HEK293 (cell line): ENCODE results near the gene DCST2.

Experiments used
- KLF1 ChIP-seq: fragments of 450-650 bp; formaldehyde crosslinking; IDR thresholded peaks from 2 replicates; pipeline ENCODE4 v1.5.1; 2016; ENCODE audit warnings: missing biosample characterization, missing genetic modification characterization
- KLF10 ChIP-seq: fragments of 450-650 bp; IDR thresholded peaks from 2 replicates; pipeline ENCODE4 v1.5.1; 2018; ENCODE audit warnings: missing biosample characterization, mild to moderate bottlenecking, missing genetic modification characterization
- MEIS1 ChIP-seq: sonication (generic); formaldehyde crosslinking; IDR thresholded peaks from 2 replicates; pipeline ENCODE4 v1.8.1; 2022; ENCODE audit warnings: missing genetic modification reagents, mild to moderate bottlenecking, borderline replicate concordance
- ZBTB20 ChIP-seq: fragments of 450-650 bp; formaldehyde crosslinking; IDR thresholded peaks from 2 replicates; pipeline ENCODE4 v1.5.1; 2016; ENCODE audit warnings: missing biosample characterization, missing genetic modification characterization
- ZNF138 ChIP-seq: fragments of 450-650 bp; formaldehyde crosslinking; IDR thresholded peaks from 2 replicates; pipeline ENCODE4 v1.5.1; 2016; ENCODE audit warnings: missing biosample characterization, missing genetic modification characterization, borderline replicate concordance
- ZNF202 ChIP-seq: fragments of 450-650 bp; formaldehyde crosslinking; IDR thresholded peaks from 2 replicates; pipeline ENCODE4 v1.5.1; 2016; ENCODE audit warnings: missing biosample characterization, missing genetic modification characterization, borderline replicate concordance
- ZNF26 ChIP-seq: fragments of 450-650 bp; formaldehyde crosslinking; IDR thresholded peaks from 2 replicates; pipeline ENCODE4 v1.5.1; 2016; ENCODE audit warnings: missing biosample characterization, missing genetic modification characterization
- ZNF362 ChIP-seq: fragments of 450-650 bp; formaldehyde crosslinking; IDR thresholded peaks from 2 replicates; pipeline ENCODE4 v1.5.1; 2016; ENCODE audit warnings: missing biosample characterization, missing genetic modification characterization
- ZNF423 ChIP-seq: fragments of 450-650 bp; formaldehyde crosslinking; IDR thresholded peaks from 2 replicates; pipeline ENCODE4 v1.5.1; 2016; ENCODE audit warnings: missing biosample characterization, missing genetic modification characterization
- ZNF501 ChIP-seq: fragments of 450-650 bp; formaldehyde crosslinking; IDR thresholded peaks from 2 replicates; pipeline ENCODE4 v1.5.1; 2016; ENCODE audit warnings: missing biosample characterization, missing genetic modification characterization
- ZNF529 ChIP-seq: fragments of 450-650 bp; formaldehyde crosslinking; IDR thresholded peaks from 2 replicates; pipeline ENCODE4 v1.5.1; 2017; ENCODE audit warnings: missing genetic modification characterization, missing biosample characterization; ENCODE audit not compliant: insufficient replicate concordance
- ZNF544 ChIP-seq: fragments of 450-650 bp; formaldehyde crosslinking; IDR thresholded peaks from 2 replicates; pipeline ENCODE4 v1.5.0; 2017; ENCODE audit warnings: missing biosample characterization, missing genetic modification characterization
- ZNF585B ChIP-seq: fragments of 450-650 bp; formaldehyde crosslinking; IDR thresholded peaks from 2 replicates; pipeline ENCODE4 v1.5.1; 2016; ENCODE audit warnings: missing biosample characterization, missing genetic modification characterization
- ZSCAN23 ChIP-seq: fragments of 450-650 bp; formaldehyde crosslinking; IDR thresholded peaks from 2 replicates; pipeline ENCODE4 v1.5.1; 2016; ENCODE audit warnings: missing biosample characterization, missing genetic modification characterization
- TF ChIP-seq, protein P1 (sequence below): fragments of 450-650 bp; formaldehyde crosslinking; IDR thresholded peaks from 2 replicates; pipeline ENCODE4 v1.5.1; 2016; ENCODE audit warnings: missing biosample characterization, missing genetic modification characterization
- TF ChIP-seq, protein P2 (sequence below): fragments of 450-650 bp; formaldehyde crosslinking; conservative IDR thresholded peaks from 2 replicates; pipeline ENCODE4 v1.5.1; 2016; ENCODE audit warnings: low read depth, missing biosample characterization, missing genetic modification characterization
- TF ChIP-seq, protein P3 (sequence below): fragments of 450-650 bp; formaldehyde crosslinking; IDR thresholded peaks from 2 replicates; pipeline ENCODE4 v1.5.1; 2016; ENCODE audit warnings: missing biosample characterization, missing genetic modification characterization
- TF ChIP-seq, protein P4 (sequence below): fragments of 450-650 bp; formaldehyde crosslinking; IDR thresholded peaks from 2 replicates; pipeline ENCODE4 v1.5.1; 2016; ENCODE audit warnings: missing biosample characterization, missing genetic modification characterization, borderline replicate concordance
- TF ChIP-seq, protein P5 (sequence below): sonication (generic); formaldehyde crosslinking; IDR thresholded peaks from 2 replicates; pipeline ENCODE4 v1.8.1; 2022; ENCODE audit warnings: mild to moderate bottlenecking, moderate library complexity, missing genetic modification reagents
- TF ChIP-seq, protein P6 (sequence below): fragments of 450-650 bp; formaldehyde crosslinking; IDR thresholded peaks from 2 replicates; pipeline ENCODE4 v1.5.1; 2016; ENCODE audit warnings: missing biosample characterization, missing genetic modification characterization

DCST2 gene

DNA sequence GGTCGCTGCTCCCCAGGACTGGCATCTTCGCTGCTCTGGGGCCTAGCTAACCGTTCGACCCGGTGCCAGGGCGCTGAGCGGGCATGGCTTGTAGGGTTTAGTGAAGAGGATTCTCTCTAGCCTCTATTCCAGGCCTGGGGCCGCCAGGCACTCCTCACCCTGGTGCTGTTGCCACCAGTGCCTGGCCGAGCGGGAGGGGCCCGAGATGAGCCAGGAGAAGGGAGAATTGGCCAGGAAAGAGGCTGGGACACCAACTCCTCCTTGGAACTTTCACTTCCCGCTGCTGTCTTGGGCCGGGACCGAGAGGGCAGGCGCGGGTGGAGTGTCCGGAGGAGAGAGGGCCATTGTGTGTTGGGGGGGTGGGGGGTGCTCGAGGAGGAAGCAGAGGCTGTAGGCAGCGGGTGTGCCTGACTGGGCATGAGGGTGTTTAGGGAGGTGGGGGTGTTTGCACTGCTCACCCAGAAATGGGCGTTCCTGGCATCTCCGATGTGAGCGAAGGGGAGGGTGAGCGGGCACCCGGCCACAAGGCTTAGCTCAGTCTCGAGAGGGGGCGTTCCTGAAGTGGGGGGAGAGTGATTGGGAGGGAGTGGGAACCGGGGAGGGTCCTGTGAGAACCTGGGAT, 18.3 kb upstream of the DCST2 start (continued):
- TF ChIP-seq, protein P1, sequence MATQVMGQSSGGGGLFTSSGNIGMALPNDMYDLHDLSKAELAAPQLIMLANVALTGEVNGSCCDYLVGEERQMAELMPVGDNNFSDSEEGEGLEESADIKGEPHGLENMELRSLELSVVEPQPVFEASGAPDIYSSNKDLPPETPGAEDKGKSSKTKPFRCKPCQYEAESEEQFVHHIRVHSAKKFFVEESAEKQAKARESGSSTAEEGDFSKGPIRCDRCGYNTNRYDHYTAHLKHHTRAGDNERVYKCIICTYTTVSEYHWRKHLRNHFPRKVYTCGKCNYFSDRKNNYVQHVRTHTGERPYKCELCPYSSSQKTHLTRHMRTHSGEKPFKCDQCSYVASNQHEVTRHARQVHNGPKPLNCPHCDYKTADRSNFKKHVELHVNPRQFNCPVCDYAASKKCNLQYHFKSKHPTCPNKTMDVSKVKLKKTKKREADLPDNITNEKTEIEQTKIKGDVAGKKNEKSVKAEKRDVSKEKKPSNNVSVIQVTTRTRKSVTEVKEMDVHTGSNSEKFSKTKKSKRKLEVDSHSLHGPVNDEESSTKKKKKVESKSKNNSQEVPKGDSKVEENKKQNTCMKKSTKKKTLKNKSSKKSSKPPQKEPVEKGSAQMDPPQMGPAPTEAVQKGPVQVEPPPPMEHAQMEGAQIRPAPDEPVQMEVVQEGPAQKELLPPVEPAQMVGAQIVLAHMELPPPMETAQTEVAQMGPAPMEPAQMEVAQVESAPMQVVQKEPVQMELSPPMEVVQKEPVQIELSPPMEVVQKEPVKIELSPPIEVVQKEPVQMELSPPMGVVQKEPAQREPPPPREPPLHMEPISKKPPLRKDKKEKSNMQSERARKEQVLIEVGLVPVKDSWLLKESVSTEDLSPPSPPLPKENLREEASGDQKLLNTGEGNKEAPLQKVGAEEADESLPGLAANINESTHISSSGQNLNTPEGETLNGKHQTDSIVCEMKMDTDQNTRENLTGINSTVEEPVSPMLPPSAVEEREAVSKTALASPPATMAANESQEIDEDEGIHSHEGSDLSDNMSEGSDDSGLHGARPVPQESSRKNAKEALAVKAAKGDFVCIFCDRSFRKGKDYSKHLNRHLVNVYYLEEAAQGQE (tag by site-specific recombination) = no peak
- TF ChIP-seq ZNF585B (tag by site-specific recombination) = no peak
- TF ChIP-seq, protein P2, sequence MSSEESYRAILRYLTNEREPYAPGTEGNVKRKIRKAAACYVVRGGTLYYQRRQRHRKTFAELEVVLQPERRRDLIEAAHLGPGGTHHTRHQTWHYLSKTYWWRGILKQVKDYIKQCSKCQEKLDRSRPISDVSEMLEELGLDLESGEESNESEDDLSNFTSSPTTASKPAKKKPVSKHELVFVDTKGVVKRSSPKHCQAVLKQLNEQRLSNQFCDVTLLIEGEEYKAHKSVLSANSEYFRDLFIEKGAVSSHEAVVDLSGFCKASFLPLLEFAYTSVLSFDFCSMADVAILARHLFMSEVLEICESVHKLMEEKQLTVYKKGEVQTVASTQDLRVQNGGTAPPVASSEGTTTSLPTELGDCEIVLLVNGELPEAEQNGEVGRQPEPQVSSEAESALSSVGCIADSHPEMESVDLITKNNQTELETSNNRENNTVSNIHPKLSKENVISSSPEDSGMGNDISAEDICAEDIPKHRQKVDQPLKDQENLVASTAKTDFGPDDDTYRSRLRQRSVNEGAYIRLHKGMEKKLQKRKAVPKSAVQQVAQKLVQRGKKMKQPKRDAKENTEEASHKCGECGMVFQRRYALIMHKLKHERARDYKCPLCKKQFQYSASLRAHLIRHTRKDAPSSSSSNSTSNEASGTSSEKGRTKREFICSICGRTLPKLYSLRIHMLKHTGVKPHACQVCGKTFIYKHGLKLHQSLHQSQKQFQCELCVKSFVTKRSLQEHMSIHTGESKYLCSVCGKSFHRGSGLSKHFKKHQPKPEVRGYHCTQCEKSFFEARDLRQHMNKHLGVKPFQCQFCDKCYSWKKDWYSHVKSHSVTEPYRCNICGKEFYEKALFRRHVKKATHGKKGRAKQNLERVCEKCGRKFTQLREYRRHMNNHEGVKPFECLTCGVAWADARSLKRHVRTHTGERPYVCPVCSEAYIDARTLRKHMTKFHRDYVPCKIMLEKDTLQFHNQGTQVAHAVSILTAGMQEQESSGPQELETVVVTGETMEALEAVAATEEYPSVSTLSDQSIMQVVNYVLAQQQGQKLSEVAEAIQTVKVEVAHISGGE (tag by site-specific recombination) = no peak
- TF ChIP-seq ZNF501 (tag by site-specific recombination) = no peak
- TF ChIP-seq KLF1 (tag by site-specific recombination) = peak; percentile 90
- TF ChIP-seq ZNF544 (tag by site-specific recombination) = no peak
- no peak for TF ChIP-seq ZNF202 (tag by site-specific recombination)
- TF ChIP-seq ZSCAN23 (tag by site-specific recombination) = no peak
- TF ChIP-seq, protein P3, sequence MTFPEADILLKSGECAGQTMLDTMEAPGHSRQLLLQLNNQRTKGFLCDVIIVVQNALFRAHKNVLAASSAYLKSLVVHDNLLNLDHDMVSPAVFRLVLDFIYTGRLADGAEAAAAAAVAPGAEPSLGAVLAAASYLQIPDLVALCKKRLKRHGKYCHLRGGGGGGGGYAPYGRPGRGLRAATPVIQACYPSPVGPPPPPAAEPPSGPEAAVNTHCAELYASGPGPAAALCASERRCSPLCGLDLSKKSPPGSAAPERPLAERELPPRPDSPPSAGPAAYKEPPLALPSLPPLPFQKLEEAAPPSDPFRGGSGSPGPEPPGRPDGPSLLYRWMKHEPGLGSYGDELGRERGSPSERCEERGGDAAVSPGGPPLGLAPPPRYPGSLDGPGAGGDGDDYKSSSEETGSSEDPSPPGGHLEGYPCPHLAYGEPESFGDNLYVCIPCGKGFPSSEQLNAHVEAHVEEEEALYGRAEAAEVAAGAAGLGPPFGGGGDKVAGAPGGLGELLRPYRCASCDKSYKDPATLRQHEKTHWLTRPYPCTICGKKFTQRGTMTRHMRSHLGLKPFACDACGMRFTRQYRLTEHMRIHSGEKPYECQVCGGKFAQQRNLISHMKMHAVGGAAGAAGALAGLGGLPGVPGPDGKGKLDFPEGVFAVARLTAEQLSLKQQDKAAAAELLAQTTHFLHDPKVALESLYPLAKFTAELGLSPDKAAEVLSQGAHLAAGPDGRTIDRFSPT (tag by site-specific recombination) = peak; percentile 58; the same call in 1 of the 2 replicates
- no peak for TF ChIP-seq ZNF138 (tag by site-specific recombination)
- no peak for TF ChIP-seq ZNF26 (tag by site-specific recombination)
- no peak for TF ChIP-seq ZNF362 (tag by site-specific recombination)
- no peak for TF ChIP-seq KLF10 (tag by site-specific recombination)
- peak; percentile 32; the same call in 1 of the 2 replicates for TF ChIP-seq ZNF423 (tag by site-specific recombination)
- TF ChIP-seq, protein P4, sequence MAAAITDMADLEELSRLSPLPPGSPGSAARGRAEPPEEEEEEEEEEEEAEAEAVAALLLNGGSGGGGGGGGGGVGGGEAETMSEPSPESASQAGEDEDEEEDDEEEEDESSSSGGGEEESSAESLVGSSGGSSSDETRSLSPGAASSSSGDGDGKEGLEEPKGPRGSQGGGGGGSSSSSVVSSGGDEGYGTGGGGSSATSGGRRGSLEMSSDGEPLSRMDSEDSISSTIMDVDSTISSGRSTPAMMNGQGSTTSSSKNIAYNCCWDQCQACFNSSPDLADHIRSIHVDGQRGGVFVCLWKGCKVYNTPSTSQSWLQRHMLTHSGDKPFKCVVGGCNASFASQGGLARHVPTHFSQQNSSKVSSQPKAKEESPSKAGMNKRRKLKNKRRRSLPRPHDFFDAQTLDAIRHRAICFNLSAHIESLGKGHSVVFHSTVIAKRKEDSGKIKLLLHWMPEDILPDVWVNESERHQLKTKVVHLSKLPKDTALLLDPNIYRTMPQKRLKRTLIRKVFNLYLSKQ (tag by site-specific recombination) = no peak
- peak; percentile 55; the same call in 1 of the 2 replicates for TF ChIP-seq ZBTB20 (tag by site-specific recombination)
- TF ChIP-seq, protein P5, sequence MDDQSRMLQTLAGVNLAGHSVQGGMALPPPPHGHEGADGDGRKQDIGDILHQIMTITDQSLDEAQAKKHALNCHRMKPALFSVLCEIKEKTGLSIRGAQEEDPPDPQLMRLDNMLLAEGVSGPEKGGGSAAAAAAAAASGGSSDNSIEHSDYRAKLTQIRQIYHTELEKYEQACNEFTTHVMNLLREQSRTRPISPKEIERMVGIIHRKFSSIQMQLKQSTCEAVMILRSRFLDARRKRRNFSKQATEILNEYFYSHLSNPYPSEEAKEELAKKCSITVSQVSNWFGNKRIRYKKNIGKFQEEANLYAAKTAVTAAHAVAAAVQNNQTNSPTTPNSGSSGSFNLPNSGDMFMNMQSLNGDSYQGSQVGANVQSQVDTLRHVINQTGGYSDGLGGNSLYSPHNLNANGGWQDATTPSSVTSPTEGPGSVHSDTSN (CRISPR knock-in tag) = no peak
- TF ChIP-seq, protein P6, sequence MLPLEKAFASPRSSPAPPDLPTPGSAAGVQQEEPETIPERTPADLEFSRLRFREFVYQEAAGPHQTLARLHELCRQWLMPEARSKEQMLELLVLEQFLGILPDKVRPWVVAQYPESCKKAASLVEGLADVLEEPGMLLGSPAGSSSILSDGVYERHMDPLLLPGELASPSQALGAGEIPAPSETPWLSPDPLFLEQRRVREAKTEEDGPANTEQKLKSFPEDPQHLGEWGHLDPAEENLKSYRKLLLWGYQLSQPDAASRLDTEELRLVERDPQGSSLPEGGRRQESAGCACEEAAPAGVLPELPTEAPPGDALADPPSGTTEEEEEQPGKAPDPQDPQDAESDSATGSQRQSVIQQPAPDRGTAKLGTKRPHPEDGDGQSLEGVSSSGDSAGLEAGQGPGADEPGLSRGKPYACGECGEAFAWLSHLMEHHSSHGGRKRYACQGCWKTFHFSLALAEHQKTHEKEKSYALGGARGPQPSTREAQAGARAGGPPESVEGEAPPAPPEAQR (tag by site-specific recombination) = no peak
- TF ChIP-seq MEIS1 (CRISPR knock-in tag) = no peak
- no peak for TF ChIP-seq ZNF529 (tag by site-specific recombination)
